Measurements from ENCODE around the gene JARID2. TPM values are rescaled to one million over a fixed set of nuclear protein-coding genes. Genes with fewer than 3 reads are reported as not detected.

The JARID2 gene
- total and polyA plus RNA-seq, 12 donors, result 2.3 to 11.6 (median 8.7) TPM

DNA sequence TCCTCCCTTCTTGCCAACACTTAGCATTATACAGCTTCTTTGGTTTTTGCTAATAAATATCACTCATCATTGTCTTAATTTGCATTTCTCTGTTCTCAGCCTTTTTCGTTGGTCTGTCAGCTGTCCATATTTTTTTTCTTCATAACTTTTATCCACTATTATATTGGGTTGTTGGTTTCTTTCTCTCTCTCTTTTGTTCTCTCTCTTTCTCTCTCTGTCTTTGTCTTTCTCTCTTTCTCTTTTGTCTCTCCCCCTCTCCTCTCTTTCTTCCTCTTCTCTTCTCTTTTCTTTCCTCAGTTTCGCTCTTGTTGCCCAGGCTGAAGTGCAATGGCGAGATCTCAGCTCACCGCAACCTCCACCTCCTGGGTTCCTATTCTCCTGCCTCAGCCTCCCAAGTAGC lies 36.5 kb downstream of the JARID2 start:
- no peak for TF ChIP-seq CTCF (IDR thresholded peaks at IDR 0.05)
- Histone ChIP-seq H3K27ac (no peak overlapping the region), H3K36me3 (no peaks in the 10 kb centered on the region), H3K9me3 (no peaks in the 10 kb centered on the region), H3K4me1 (peaks cover 2 to 60% (median 45%) of the 10 kb centered on the region in 9 donors), H3K27me3 (no peaks in the 10 kb centered on the region), H3K4me3 (no peak overlapping the region)
- intact Hi-C loops (cut with DNase I), result no loop called here
- WGBS, 2 donors, result 93 to 95% methylated on average over 4 of the region's 4 CpGs
- DNase-seq (no peak), ATAC-seq (no peak)

DNA sequence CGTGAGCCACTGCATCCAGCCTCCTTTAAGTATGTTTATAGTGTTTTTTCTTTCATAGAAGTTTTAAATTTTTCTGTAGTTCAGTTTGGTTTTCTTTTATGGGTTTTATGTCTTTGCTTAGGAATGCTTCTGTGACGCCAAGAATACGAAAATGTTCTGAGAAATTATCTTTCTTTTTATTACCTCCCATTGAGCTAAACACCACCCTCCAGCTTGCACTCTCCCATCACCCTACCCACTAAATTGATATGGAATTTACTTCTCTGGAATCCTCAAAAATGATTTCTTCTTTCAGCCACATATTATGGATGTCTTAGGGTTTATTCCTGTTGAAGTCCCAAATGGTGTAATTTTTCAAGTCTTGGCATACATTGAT lies 38.1 kb downstream of the JARID2 start:
- no peaks in the 10 kb centered on the region for H3K27me3 ChIP-seq
- no peak for TF ChIP-seq CTCF (IDR thresholded peaks at IDR 0.05)
- WGBS, 2 donors, result 80 to 81% methylated on average over 3 of the region's 3 CpGs
- peaks cover 3 to 60% (median 42%) of the 10 kb centered on the region in 9 donors for H3K4me1 ChIP-seq
- DNase-seq (no peak), ATAC-seq (no peak)
- no peaks in the 10 kb centered on the region for H3K36me3 ChIP-seq
- H3K27ac ChIP-seq, result no peak overlapping the region
- intact Hi-C loops (cut with DNase I), result no loop called here
- H3K9me3 ChIP-seq, result no peaks in the 10 kb centered on the region
- no peak overlapping the region for H3K4me3 ChIP-seq

DNA sequence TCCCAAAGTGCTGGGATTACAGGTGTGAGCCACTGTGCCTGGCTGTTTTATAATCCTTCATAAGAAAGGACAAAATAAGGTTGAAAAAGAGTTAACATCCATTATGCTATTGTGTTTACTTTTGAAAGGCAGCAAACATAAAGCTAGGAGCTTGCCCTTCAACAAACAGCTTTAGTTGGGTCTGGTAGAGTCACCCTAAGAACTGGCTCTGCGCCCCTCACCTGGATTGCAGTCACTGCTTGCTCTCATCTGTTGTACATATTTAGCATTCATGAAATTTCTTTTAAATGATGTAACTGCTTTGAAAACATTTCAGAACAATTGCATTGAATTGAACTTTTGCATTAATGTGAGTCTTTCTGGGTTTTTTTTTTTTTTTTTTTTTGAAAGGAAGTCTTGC lies 38.9 kb downstream of the JARID2 start:
- no peaks in the 10 kb centered on the region for H3K27me3 ChIP-seq
- ATAC-seq, result no peak
- H3K9me3 ChIP-seq, result no peaks in the 10 kb centered on the region
- no peaks in the 10 kb centered on the region for H3K36me3 ChIP-seq
- no peak for TF ChIP-seq CTCF (IDR thresholded peaks at IDR 0.05)
- WGBS, 2 donors, result 96 to 98% methylated on average over 1 of the region's 1 CpG
- peaks cover 8 to 60% (median 41%) of the 10 kb centered on the region in 9 donors for H3K4me1 ChIP-seq
- H3K27ac ChIP-seq, result no peak overlapping the region
- H3K4me3 ChIP-seq, result no peak overlapping the region
- intact Hi-C loops (cut with DNase I), result no loop called here
- DNase-seq, result no peak

DNA sequence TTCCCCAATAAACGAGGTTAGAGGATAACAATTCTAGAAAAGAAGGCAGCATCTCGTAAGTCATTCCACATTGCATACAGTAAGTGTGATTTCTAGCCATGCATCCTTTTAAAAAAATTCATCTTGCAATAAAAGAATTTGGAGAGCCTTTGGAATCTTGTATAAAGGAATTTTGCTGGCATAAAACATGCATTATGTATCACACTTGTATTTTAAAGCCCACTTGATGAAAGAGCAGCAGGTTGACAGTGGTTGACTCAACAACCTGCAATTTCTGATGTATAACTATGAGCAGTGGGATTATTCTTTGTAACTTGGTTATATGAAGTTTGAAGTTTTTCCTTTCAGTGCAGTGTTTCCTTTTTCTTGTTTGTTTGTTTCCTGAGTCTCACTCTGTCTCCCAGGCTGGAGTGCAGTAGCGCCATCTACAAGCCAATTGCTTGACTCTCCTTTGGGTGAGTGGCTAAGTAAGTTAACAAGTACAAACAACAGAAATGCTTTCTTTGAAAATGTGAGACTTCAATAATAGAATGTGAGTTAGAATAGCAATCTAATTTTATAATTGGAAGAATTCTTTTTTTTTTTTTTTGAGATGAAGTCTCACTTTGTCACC lies 39.9 kb downstream of the JARID2 start:
- WGBS, 2 donors, result 87 to 91% methylated on average over 3 of the region's 3 CpGs
- no peak overlapping the region for H3K27ac ChIP-seq
- H3K27me3 ChIP-seq, result no peaks in the 10 kb centered on the region
- no peak overlapping the region for H3K4me3 ChIP-seq
- ATAC-seq, result no peak
- no peak for DNase-seq
- intact Hi-C loops (cut with DNase I), result no loop called here
- peaks cover 8 to 51% (median 34%) of the 10 kb centered on the region in 9 donors for H3K4me1 ChIP-seq
- H3K36me3 ChIP-seq, result no peaks in the 10 kb centered on the region
- H3K9me3 ChIP-seq, result no peaks in the 10 kb centered on the region
- peak in 1 of 9 donors; percentile 11 for TF ChIP-seq CTCF (IDR thresholded peaks at IDR 0.05)

All from heart right ventricle (tissue), 16 donors.